K562 (cell line): Measurements from ENCODE around the gene SLC35E3.

Source experiments
- HDAC6 ChIP-seq: IDR thresholded peaks from 2 replicates; pipeline ENCODE4 v1.6.1; 2012; ENCODE audit warnings: low read depth, mild to moderate bottlenecking, control low read depth, inconsistent platforms, low read length, moderate library complexity
- MTA2 ChIP-seq: fragments of 450-650 bp; IDR thresholded peaks from 2 replicates; pipeline ENCODE4 v1.6.1; 2016; ENCODE audit warnings: low read depth
- NR1H2 ChIP-seq: sonication (generic); formaldehyde crosslinking; IDR thresholded peaks from 2 replicates; pipeline ENCODE4 v1.4.0; 2020; ENCODE audit warnings: mild to moderate bottlenecking, missing genetic modification reagents
- TOE1 ChIP-seq, 2 experiments: fragments of 450-650 bp in 1 of 2; sonication (generic) in 1 of 2; formaldehyde crosslinking in 1 of 2; IDR thresholded peaks; 2 replicates each; pipeline versions ENCODE4 v1.7.1 to v1.8.0; 2016 to 2022; ENCODE audit warnings: borderline replicate concordance in 2 of 2, mild to moderate bottlenecking in 2 of 2, antibody characterized with exemption in 1 of 2, inconsistent platforms in 1 of 2, low read depth in 1 of 2, missing genetic modification reagents in 1 of 2, moderate library complexity in 1 of 2
- ZC3H4 ChIP-seq: sonication (generic); formaldehyde crosslinking; IDR thresholded peaks from 2 replicates; pipeline ENCODE4 v1.9.0; 2021; ENCODE audit warnings: missing genetic modification reagents, borderline replicate concordance
- TF ChIP-seq, protein P1 (sequence below): sonication (generic); formaldehyde crosslinking; IDR thresholded peaks from 2 replicates; pipeline ENCODE4 v1.8.0; 2022; ENCODE audit warnings: missing genetic modification reagents, mild to moderate bottlenecking, borderline replicate concordance

DNA sequence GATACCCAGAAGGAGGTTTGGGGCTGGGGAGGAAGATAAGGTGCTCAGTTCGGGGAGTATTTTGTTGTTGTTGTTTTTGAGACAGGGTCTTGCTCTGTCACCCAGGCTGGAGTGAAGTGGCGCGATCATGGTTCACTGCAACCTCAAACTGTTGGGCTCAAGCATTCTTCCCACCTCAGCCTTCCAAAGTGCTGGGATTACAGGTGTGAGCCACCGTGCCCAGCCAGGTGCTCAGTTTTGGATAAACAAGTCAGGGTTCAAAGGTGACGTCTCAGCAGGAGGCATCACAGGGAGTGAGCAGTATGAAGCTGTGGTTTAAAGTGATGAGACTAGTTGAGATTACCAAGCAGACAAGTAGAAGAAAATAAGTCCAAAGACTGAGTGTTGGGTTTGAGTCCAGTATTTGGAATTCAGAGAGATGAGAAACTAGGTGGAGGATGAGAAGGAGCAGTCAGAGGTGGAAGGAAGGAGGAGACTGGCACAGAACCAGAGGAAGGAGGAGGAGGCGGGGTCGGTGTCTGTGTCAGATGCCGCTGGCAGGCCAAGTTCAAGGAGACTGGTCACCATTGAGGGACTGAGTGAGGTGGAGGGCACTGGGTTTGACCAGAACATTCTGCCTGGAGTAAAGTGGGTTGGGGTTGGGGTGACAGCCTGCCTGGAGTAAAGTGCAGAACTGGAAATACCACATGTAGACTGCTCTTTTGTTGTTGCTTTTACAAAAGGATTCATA is 16.1 kb downstream of the SLC35E3 start:
- no peak for TF ChIP-seq HDAC6
- TF ChIP-seq MTA2 = no peak
- TF ChIP-seq, protein P1, sequence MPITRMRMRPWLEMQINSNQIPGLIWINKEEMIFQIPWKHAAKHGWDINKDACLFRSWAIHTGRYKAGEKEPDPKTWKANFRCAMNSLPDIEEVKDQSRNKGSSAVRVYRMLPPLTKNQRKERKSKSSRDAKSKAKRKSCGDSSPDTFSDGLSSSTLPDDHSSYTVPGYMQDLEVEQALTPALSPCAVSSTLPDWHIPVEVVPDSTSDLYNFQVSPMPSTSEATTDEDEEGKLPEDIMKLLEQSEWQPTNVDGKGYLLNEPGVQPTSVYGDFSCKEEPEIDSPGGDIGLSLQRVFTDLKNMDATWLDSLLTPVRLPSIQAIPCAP (CRISPR knock-in tag) = no peak
- no peak for TF ChIP-seq NR1H2 (CRISPR knock-in tag)
- no peak for TF ChIP-seq TOE1 (IDR thresholded peaks at IDR 0.05; ENCODE audit: borderline replicate concordance)
- no peak for TF ChIP-seq TOE1 (CRISPR knock-in tag; IDR thresholded peaks at IDR 0.05; ENCODE audit: borderline replicate concordance, low read depth)
- no peak for TF ChIP-seq ZC3H4 (CRISPR knock-in tag)
